Measurements from ENCODE around the gene NDUFA7. TPM values are rescaled to one million over a fixed set of nuclear protein-coding genes. Genes with fewer than 3 reads are reported as not detected.
"Not testable (repeated sequence)": the region's sequence is repeated elsewhere in the genome, so short reads cannot be mapped to it uniquely, and the experiment has no call there.

Gene NDUFA7
- total RNA-seq, 1 experiment from 2014 or later, result 70.2 TPM

- ChIA-PET CTCF (interaction anchor here (0.5 to 0.6 kb wide), 4 partner anchors 28 to 377 kb away, joined by 6 to 10 read pairs (median 6); partner anchors contain the start of gene RAB11B), POLR2A (ENCODE audit: low non-redundant PET) (interaction anchor here (0.6 to 0.7 kb wide), 4 partner anchors 40 to 1438 kb away, joined by 7 to 12 read pairs (median 8); no protein-coding TSS in a partner anchor)
- TF ChIP-seq EZH2 (IDR thresholded peaks at IDR 0.05; ENCODE audit: borderline replicate concordance, low read depth, low read length, poor library complexity, severe bottlenecking) (no peak), CTCF (conservative IDR thresholded peaks at IDR 0.05; ENCODE audit: low read depth, low read length) (no peak)
- no TSS peak for BruUV-seq (replicated peaks)
- intact Hi-C loops (cut with micrococcal nuclease; ENCODE audit: unreplicated experiment), result loop anchor here (5.0 kb wide), 1 partner anchor 175 kb away; no protein-coding TSS in a partner anchor
- Histone ChIP-seq H3K4me1 (ENCODE audit: insufficient read depth, low read length, poor library complexity, severe bottlenecking) (peaks cover 26% of the 10 kb centered on the region), H3K27ac (ENCODE audit: low read depth, low read length, poor library complexity, severe bottlenecking) (peak overlapping the region; percentile 67), H3K27me3 (replicated peaks; ENCODE audit: insufficient read depth, low read depth, low read length, poor library complexity) (no peaks in the 10 kb centered on the region), H3K4me3 (ENCODE audit: low read depth, low read length, poor library complexity, severe bottlenecking) (peak overlapping the region; percentile 35), H3K36me3 (ENCODE audit: insufficient read depth, low read length, poor library complexity, severe bottlenecking) (no peaks in the 10 kb centered on the region), H3K9me3 (ENCODE audit: low read depth, low read length, poor library complexity, severe bottlenecking) (no peaks in the 10 kb centered on the region)
- DNase-seq (ENCODE audit: low spot score), result peak; percentile 85
Observed at GRCh38 chr19:8352134-8352827, 31.1 kb upstream of the NDUFA7 start.

- H3K4me1 ChIP-seq (ENCODE audit: insufficient read depth, low read length, poor library complexity, severe bottlenecking), result peaks cover 26% of the 10 kb centered on the region
- H3K27ac ChIP-seq (ENCODE audit: low read depth, low read length, poor library complexity, severe bottlenecking); BruUV-seq (replicated peaks); H3K27me3 ChIP-seq (replicated peaks; ENCODE audit: insufficient read depth, low read depth, low read length, poor library complexity); H3K4me3 ChIP-seq (ENCODE audit: low read depth, low read length, poor library complexity, severe bottlenecking); CTCF ChIA-PET; POLR2A ChIA-PET (ENCODE audit: low non-redundant PET); H3K9me3 ChIP-seq (ENCODE audit: low read depth, low read length, poor library complexity, severe bottlenecking); H3K36me3 ChIP-seq (ENCODE audit: insufficient read depth, low read length, poor library complexity, severe bottlenecking): not testable (repeated sequence)
- DNase-seq (ENCODE audit: low spot score), result peak; percentile 63
- intact Hi-C loops (cut with micrococcal nuclease; ENCODE audit: unreplicated experiment), result loop anchor here (5.0 kb wide), 1 partner anchor 178 kb away; no protein-coding TSS in a partner anchor
Observed at GRCh38 chr19:8349629-8350372, 28.6 kb upstream of the NDUFA7 start.

- Histone ChIP-seq H3K27ac (ENCODE audit: low read depth, low read length, poor library complexity, severe bottlenecking) (no peak overlapping the region), H3K4me1 (ENCODE audit: insufficient read depth, low read length, poor library complexity, severe bottlenecking) (no peaks in the 10 kb centered on the region), H3K9me3 (ENCODE audit: low read depth, low read length, poor library complexity, severe bottlenecking) (no peaks in the 10 kb centered on the region), H3K27me3 (replicated peaks; ENCODE audit: insufficient read depth, low read depth, low read length, poor library complexity) (no peaks in the 10 kb centered on the region), H3K4me3 (ENCODE audit: low read depth, low read length, poor library complexity, severe bottlenecking) (peak overlapping the region; percentile 55), H3K36me3 (ENCODE audit: insufficient read depth, low read length, poor library complexity, severe bottlenecking) (no peaks in the 10 kb centered on the region)
- no TSS peak for BruUV-seq (replicated peaks)
- intact Hi-C loops (cut with micrococcal nuclease; ENCODE audit: unreplicated experiment), result no loop called here
- no peak for DNase-seq (ENCODE audit: low spot score)
- ChIA-PET POLR2A (ENCODE audit: low non-redundant PET) (no interaction called here), CTCF (interaction anchor here (0.7 kb wide), 1 partner anchor 19 kb away, joined by 5 read pairs; no protein-coding TSS in a partner anchor)
- TF ChIP-seq CTCF (conservative IDR thresholded peaks at IDR 0.05; ENCODE audit: low read depth, low read length) (no peak), EZH2 (IDR thresholded peaks at IDR 0.05; ENCODE audit: borderline replicate concordance, low read depth, low read length, poor library complexity, severe bottlenecking) (no peak)
Observed at GRCh38 chr19:8343483-8343844, 22.3 kb upstream of the NDUFA7 start.
